Esophagus muscularis mucosa (tissue), 4 donors: ENCODE results near the gene CYP24A1. TPM values are rescaled to one million over a fixed set of nuclear protein-coding genes. Genes with fewer than 3 reads are reported as not detected.

Source experiments
- DNase-seq: peaks from one replicate; pipeline ENCODE4 v3.0.0-alpha.2; 2017; ENCODE audit errors: extremely low spot score
- H3K27ac ChIP-seq, 4 donors: fragments of 200-600 bp; sonication (generic); replicated peaks in 1 of 4; 1 replicate in 3 of 4; 2 replicates in 1 of 4; pipeline ENCODE4 v1.5.1; 2016 to 2019; ENCODE audit warnings: mild to moderate bottlenecking in 1 of 4
- H3K27me3 ChIP-seq, 4 donors: fragments of 200-600 bp; sonication (generic); one replicate each; pipeline versions ENCODE4 v1.5.1 to v1.6.0; 2016 to 2019
- H3K36me3 ChIP-seq, 4 donors: fragments of 200-600 bp; sonication (generic); one replicate each; pipeline ENCODE4 v1.5.1; 2016 to 2019
- H3K4me1 ChIP-seq, 4 donors: fragments of 200-600 bp; sonication (generic); one replicate each; pipeline ENCODE4 v1.5.1; 2016 to 2019
- H3K4me3 ChIP-seq, 4 donors: fragments of 200-600 bp; sonication (generic); 1 replicate in 2 of 4; 2 replicates in 2 of 4; pipeline ENCODE4 v1.5.1; 2016 to 2019; ENCODE audit warnings: mild to moderate bottlenecking in 4 of 4, moderate library complexity in 1 of 4
- H3K9me3 ChIP-seq, 4 donors: fragments of 200-600 bp; sonication (generic); 1 replicate in 3 of 4; 2 replicates in 1 of 4; pipeline ENCODE4 v1.5.1; 2016 to 2019
- EP300 ChIP-seq: sonication (generic); formaldehyde crosslinking; IDR thresholded peaks from one replicate; pipeline ENCODE4 v1.6.1; 2017; ENCODE audit warnings: antibody characterized with exemption
- POLR2A ChIP-seq: fragments of 450-650 bp; IDR thresholded peaks from one replicate; pipeline ENCODE4 v1.6.1; 2017; ENCODE audit warnings: antibody characterized with exemption, moderate library complexity, mild to moderate bottlenecking, low read depth
- POLR2AphosphoS5 ChIP-seq, 2 donors: sonication (generic); formaldehyde crosslinking; IDR thresholded peaks; one replicate each; pipeline ENCODE4 v1.6.1; 2017; ENCODE audit warnings: antibody characterized with exemption in 2 of 2
- WGBS: methylation state at CpG from one replicate; pipeline ENCODE4 v1.1.5; 2018; 5-methylcytosine and 5-hydroxymethylcytosine counted together
- intact Hi-C: fragments of 100-400 bp; cut with DNase I; formaldehyde crosslinking; loops from one replicate; pipeline ENCODE4 v1.15.1; 2023
- total RNA-seq, 4 donors: library from RNA; depleted of rRNA; stranded (reverse); fragments of >200 nt; gene quantifications; one replicate each; pipeline versions ENCODE4 v1.1.0 to v1.2.1, GENCODE V29; 2016
- TF ChIP-seq, protein P1 (sequence below), 3 experiments: fragments of 200-600 bp in 2 of 3; fragments of 450-650 bp in 1 of 3; sonication (generic) in 2 of 3; IDR thresholded peaks; one replicate each; pipeline ENCODE4 v1.5.1; 2017 to 2019; ENCODE audit warnings: antibody characterized with exemption in 3 of 3, mild to moderate bottlenecking in 2 of 3, moderate library complexity in 1 of 3

The CYP24A1 gene
- total RNA-seq, 4 donors from 2014 or later: not detected

GRCh38 chr20:54160065-54161007, 13.4 kb downstream of the CYP24A1 start:
- Histone ChIP-seq H3K4me1 (no peaks in the 10 kb centered on the region), H3K27ac (no peak overlapping the region), H3K36me3 (no peaks in the 10 kb centered on the region), H3K9me3 (no peaks in the 10 kb centered on the region), H3K4me3 (no peak overlapping the region), H3K27me3 (peaks cover 0 to 21% (median 0%) of the 10 kb centered on the region in 4 donors)
- no peak for DNase-seq
- TF ChIP-seq POLR2AphosphoS5 (IDR thresholded peaks at IDR 0.05) (no peak), POLR2A (no peak), EP300 (no peak)
- TF ChIP-seq, protein P1, sequence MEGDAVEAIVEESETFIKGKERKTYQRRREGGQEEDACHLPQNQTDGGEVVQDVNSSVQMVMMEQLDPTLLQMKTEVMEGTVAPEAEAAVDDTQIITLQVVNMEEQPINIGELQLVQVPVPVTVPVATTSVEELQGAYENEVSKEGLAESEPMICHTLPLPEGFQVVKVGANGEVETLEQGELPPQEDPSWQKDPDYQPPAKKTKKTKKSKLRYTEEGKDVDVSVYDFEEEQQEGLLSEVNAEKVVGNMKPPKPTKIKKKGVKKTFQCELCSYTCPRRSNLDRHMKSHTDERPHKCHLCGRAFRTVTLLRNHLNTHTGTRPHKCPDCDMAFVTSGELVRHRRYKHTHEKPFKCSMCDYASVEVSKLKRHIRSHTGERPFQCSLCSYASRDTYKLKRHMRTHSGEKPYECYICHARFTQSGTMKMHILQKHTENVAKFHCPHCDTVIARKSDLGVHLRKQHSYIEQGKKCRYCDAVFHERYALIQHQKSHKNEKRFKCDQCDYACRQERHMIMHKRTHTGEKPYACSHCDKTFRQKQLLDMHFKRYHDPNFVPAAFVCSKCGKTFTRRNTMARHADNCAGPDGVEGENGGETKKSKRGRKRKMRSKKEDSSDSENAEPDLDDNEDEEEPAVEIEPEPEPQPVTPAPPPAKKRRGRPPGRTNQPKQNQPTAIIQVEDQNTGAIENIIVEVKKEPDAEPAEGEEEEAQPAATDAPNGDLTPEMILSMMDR (IDR thresholded peaks at IDR 0.05): no peak
- WGBS: 78% methylated on average over 7 of the region's 7 CpGs
- intact Hi-C loops: no loop called here

DNA sequence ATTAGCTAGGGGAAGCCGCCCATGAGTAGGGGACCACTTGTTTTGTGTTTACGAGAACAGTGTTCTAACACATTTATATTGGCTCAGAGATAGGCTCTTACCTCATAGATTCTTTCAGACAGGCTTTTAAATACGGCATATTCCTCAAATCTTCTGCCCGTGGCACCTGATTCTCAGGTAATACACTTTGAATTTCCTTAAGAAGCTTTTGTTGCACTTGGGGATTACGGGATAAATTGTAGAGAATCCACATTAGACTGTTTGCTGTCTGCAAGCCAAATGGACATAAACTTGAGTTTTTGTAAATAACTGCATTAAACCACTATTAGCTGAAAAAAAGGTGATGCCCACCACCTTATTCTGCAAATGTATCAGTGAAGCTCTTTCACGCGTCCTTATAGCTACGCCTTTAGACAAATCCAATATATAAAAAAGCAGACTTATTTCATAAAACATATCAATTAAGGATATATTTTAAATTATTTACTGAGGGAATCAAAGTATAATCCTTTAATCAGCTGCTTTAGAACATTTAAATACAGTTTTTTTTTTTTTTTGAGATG, 14.8 kb downstream of the CYP24A1 start:
- DNase-seq: no peak
- H3K27me3 ChIP-seq: peaks cover 0 to 18% (median 0%) of the 10 kb centered on the region in 4 donors
- intact Hi-C loops: no loop called here
- WGBS: 86% methylated on average over 8 of the region's 8 CpGs
- H3K4me1 ChIP-seq: no peaks in the 10 kb centered on the region
- no peak overlapping the region for H3K4me3 ChIP-seq
- H3K9me3 ChIP-seq: no peaks in the 10 kb centered on the region
- no peak overlapping the region for H3K27ac ChIP-seq
- H3K36me3 ChIP-seq: no peaks in the 10 kb centered on the region
- TF ChIP-seq, protein P1 (IDR thresholded peaks at IDR 0.05): no peak
- TF ChIP-seq POLR2A: no peak
- TF ChIP-seq POLR2AphosphoS5 (IDR thresholded peaks at IDR 0.05): no peak
- TF ChIP-seq EP300: no peak

- intact Hi-C loops: no loop called here
- no peak for DNase-seq
- Histone ChIP-seq H3K4me1 (no peaks in the 10 kb centered on the region), H3K27ac (no peak overlapping the region), H3K27me3 (peaks cover 0 to 14% (median 0%) of the 10 kb centered on the region in 4 donors), H3K4me3 (no peak overlapping the region), H3K9me3 (no peaks in the 10 kb centered on the region), H3K36me3 (no peaks in the 10 kb centered on the region)
- TF ChIP-seq POLR2A: no peak
- no peak for TF ChIP-seq EP300
- no peak for TF ChIP-seq POLR2AphosphoS5 (IDR thresholded peaks at IDR 0.05)
- TF ChIP-seq, protein P1 (IDR thresholded peaks at IDR 0.05): no peak
- WGBS: 82% methylated on average over 3 of the region's 3 CpGs
These were observed 15.6 kb downstream of the CYP24A1 start for GRCh38 chr20:54158226-54158625.

DNA sequence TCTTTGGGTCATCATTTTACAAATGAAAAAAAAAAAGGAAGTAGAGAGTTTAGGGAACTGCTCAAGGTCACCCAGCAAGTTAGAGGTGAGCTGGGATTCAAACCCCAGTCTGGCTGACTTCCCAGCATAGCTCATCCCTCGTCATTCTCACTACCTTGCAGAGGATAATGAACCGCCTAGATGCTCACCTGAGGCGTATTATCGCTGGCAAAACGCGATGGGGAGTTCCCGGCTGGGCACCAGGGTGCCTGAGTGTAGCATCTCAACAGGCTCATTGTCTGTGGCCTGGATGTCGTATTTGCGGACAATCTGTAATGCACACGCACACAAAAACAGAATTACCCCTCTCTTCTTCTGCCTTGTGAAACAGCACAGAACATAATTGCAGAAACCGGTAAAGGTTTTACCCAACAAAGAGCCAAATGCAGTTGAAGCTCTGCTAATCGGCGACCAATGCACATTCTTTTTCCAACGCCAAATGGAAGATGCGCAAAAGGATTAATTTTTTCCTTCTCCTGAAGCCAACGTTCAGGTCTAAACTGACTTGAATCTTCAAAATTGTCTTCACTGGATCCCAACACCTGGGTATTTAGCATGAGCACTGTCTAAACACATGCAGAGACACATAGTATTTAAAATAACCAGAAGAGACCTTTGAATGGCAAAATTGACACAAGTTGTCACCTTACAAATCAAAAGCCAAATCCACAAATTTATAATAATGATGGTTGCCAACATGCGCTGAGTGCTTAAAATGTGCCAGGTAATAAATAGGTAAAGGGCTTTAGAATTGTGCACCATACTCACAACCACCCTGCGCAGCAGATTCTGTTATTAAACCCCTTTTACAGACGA, 16.6 kb downstream of the CYP24A1 start:
- H3K36me3 ChIP-seq: no peaks in the 10 kb centered on the region
- intact Hi-C loops: no loop called here
- H3K9me3 ChIP-seq: no peaks in the 10 kb centered on the region
- no peak overlapping the region for H3K27ac ChIP-seq
- TF ChIP-seq POLR2A: no peak
- TF ChIP-seq EP300: no peak
- TF ChIP-seq, protein P1 (IDR thresholded peaks at IDR 0.05): no peak
- no peak for TF ChIP-seq POLR2AphosphoS5 (IDR thresholded peaks at IDR 0.05)
- H3K4me1 ChIP-seq: no peaks in the 10 kb centered on the region
- no peak for DNase-seq
- H3K4me3 ChIP-seq: no peak overlapping the region
- H3K27me3 ChIP-seq: peaks cover 0 to 14% (median 0%) of the 10 kb centered on the region in 4 donors
- 76% methylated on average over 19 of the region's 19 CpGs for WGBS
